Measurements from ENCODE around the gene IPCEF1. TPM values are rescaled to one million over a fixed set of nuclear protein-coding genes. Genes with fewer than 3 reads are reported as not detected.

IPCEF1 gene
- total and polyA plus RNA-seq, 2 of the 4 experiments (the other 2 are of a cell fraction): under 0.01 to 0.03 TPM

GRCh38 chr6:154390034-154390433 lies 33.4 kb upstream of the IPCEF1 start:
- peak overlapping the region; percentile 74 for H3K14ac ChIP-seq (replicated peaks; ENCODE audit: low read depth, low read length)
- peak overlapping the region; percentile 91; the same call in 1 of the 3 replicates for H2BK15ac ChIP-seq (ENCODE audit: low read depth, low read length)
- H3K23ac ChIP-seq (ENCODE audit: low read depth, low read length): no peak overlapping the region
- peaks cover 9% of the 10 kb centered on the region for H3K4me1 ChIP-seq (ENCODE audit: control insufficient read depth, insufficient read depth, low read length)
- H2AK9ac ChIP-seq (replicated peaks; ENCODE audit: low read depth, low read length, poor library complexity): no peak overlapping the region
- H2AK5ac ChIP-seq (ENCODE audit: low read depth, low read length): peak overlapping the region; percentile 65; the same call in 1 of the 2 replicates
- H3K79me1 ChIP-seq (ENCODE audit: low read depth in 1 of 2, low read length in 2 of 2): no peaks in the 10 kb centered on the region
- peak overlapping the region; percentile 78 for H2BK120ac ChIP-seq (ENCODE audit: low read depth, low read length)
- dilution Hi-C loops (cut with HindIII; ENCODE audit: low sequenced_read_pairs, unreplicated experiment) (no loop called here), in situ Hi-C loops (cut with MboI; ENCODE audit: low sequenced_read_pairs) (no loop called here), intact Hi-C loops (cut with micrococcal nuclease) (no loop called here)
- peak overlapping the region; percentile 57 to 75; a peak in 2 of 4 replicates for H4K8ac ChIP-seq (ENCODE audit: low read depth in 2 of 2, low read length in 2 of 2)
- ChIA-PET POLR2A (ENCODE audit: unreplicated experiment) (no interaction called here), CTCF (no interaction called here)
- peak overlapping the region; percentile 46 for H2BK20ac ChIP-seq (ENCODE audit: low read depth, low read length)
- peak overlapping the region; percentile 62 for H4K91ac ChIP-seq (ENCODE audit: insufficient read depth, low read depth, low read length)
- ATAC-seq (ENCODE audit: low read depth): no peak
- no peak overlapping the region for H2BK5ac ChIP-seq (ENCODE audit: low read depth, low read length, poor library complexity, severe bottlenecking)
- TF ChIP-seq POLR2A (IDR thresholded peaks at IDR 0.05; ENCODE audit: low read depth, low read length) (no peak), CHD1 (IDR thresholded peaks at IDR 0.05; ENCODE audit: low read depth, low read length) (no peak), CTCF (conservative IDR thresholded peaks at IDR 0.05; ENCODE audit: low read depth, low read length) (no peak)
- peaks cover 4% of the 10 kb centered on the region; the same call in 1 of the 2 replicates for H3K9me3 ChIP-seq (ENCODE audit: control insufficient read depth, insufficient read depth, low read length)
- H2AFZ ChIP-seq (replicated peaks; ENCODE audit: low read length, poor library complexity): peak overlapping the region; percentile 34
- H3K36me3 ChIP-seq (ENCODE audit: control insufficient read depth, insufficient read depth, low read length): no peaks in the 10 kb centered on the region; the same call in 1 of the 2 replicates
- peak overlapping the region; percentile 79 for H3K4ac ChIP-seq (ENCODE audit: low read depth, low read length)
- H3K4me2 ChIP-seq (ENCODE audit: low read depth, low read length): no peak overlapping the region
- no peak overlapping the region for H3K18ac ChIP-seq (ENCODE audit: low read depth, low read length)
- H3K4me3 ChIP-seq (ENCODE audit: insufficient read depth, low read depth, low read length): no peak overlapping the region
- no peak overlapping the region for H3K9ac ChIP-seq (ENCODE audit: low read depth, low read length)
- BruUV-seq (replicated peaks): no TSS peak
- no peak overlapping the region for H3K56ac ChIP-seq (ENCODE audit: extremely low read depth, insufficient read depth, low read length)
- peaks cover 9% of the 10 kb centered on the region; the same call in 1 of the 2 replicates for H3K9me1 ChIP-seq (ENCODE audit: insufficient read depth, low read length)
- no peaks in the 10 kb centered on the region for H3K27me3 ChIP-seq (ENCODE audit: control insufficient read depth, insufficient read depth, low read length)
- peaks cover 4% of the 10 kb centered on the region; the same call in 1 of the 2 replicates for H4K20me1 ChIP-seq (ENCODE audit: insufficient read depth, low read length)
- H4K5ac ChIP-seq (ENCODE audit: low read depth, low read length): no peak overlapping the region
- no peak overlapping the region for H3K27ac ChIP-seq (ENCODE audit: insufficient read depth, low read length)
- no peak for DNase-seq
- WGBS, 2 experiments (ENCODE audit: extremely low coverage in 2 of 2, insufficient read length in 1 of 2): no CpG with 5 or more reads among the region's 1 CpG
